Endodermal cell (in vitro differentiated cells): ENCODE results near the gene LHX3. TPM values are rescaled to one million over a fixed set of nuclear protein-coding genes. Genes with fewer than 3 reads are reported as not detected.

Source experiments
- DNase-seq: peaks from one replicate; pipeline ENCODE4 v3.0.0-alpha.2; 2017
- H3K27ac ChIP-seq: 2 replicates; pipeline ENCODE4 v1.5.1; 2013; ENCODE audit warnings: mild to moderate bottlenecking, low read depth, low read length, moderate library complexity
- H3K27me3 ChIP-seq: 2 replicates; pipeline ENCODE4 v1.6.1; 2013; ENCODE audit warnings: mild to moderate bottlenecking, low read length, moderate library complexity; ENCODE audit not compliant: insufficient read depth, control insufficient read depth, poor library complexity, severe bottlenecking
- H3K36me3 ChIP-seq: 2 replicates; pipeline ENCODE4 v1.7.0; 2013; ENCODE audit warnings: mild to moderate bottlenecking, low read length, moderate library complexity; ENCODE audit not compliant: control insufficient read depth, insufficient read depth
- H3K4me1 ChIP-seq: one replicate; pipeline ENCODE4 v1.7.0; 2013; ENCODE audit warnings: low read length; ENCODE audit not compliant: control insufficient read depth, insufficient read depth
- H3K4me3 ChIP-seq: 2 replicates; pipeline ENCODE4 v1.5.1; 2013; ENCODE audit warnings: mild to moderate bottlenecking, low read length, moderate library complexity
- H3K9ac ChIP-seq: 2 replicates; pipeline ENCODE4 v1.6.1; 2013; ENCODE audit warnings: mild to moderate bottlenecking, low read length, moderate library complexity; ENCODE audit not compliant: poor library complexity, severe bottlenecking; ENCODE audit errors: extremely low read depth
- H3K9me3 ChIP-seq: 2 replicates; pipeline ENCODE4 v1.6.1; 2013; ENCODE audit warnings: mild to moderate bottlenecking, low read length, moderate library complexity; ENCODE audit not compliant: control insufficient read depth
- H3K27ac Mint-ChIP-seq: 2 replicates; pipeline ENCODE4 v1.8.0; 2020; ENCODE audit warnings: mixed read lengths
- H3K27me3 Mint-ChIP-seq: 2 replicates; pipeline ENCODE4 v1.8.0; 2021; ENCODE audit warnings: mild to moderate bottlenecking, mixed read lengths; ENCODE audit not compliant: insufficient read depth
- H3K36me3 Mint-ChIP-seq: 2 replicates; pipeline ENCODE4 v1.8.0; 2020; ENCODE audit warnings: low read depth, mixed read lengths
- H3K4me1 Mint-ChIP-seq: 2 replicates; pipeline ENCODE4 v1.8.0; 2020; ENCODE audit warnings: mixed read lengths
- H3K4me3 Mint-ChIP-seq: 2 replicates; pipeline ENCODE4 v1.8.0; 2020; ENCODE audit warnings: mild to moderate bottlenecking, moderate library complexity, mixed read lengths
- H3K9me3 Mint-ChIP-seq: 2 replicates; pipeline ENCODE4 v1.8.0; 2020; ENCODE audit warnings: mild to moderate bottlenecking, mixed read lengths
- CTCF ChIP-seq: fragments of 200-600 bp; sonication (generic); conservative IDR thresholded peaks from 2 replicates; pipeline ENCODE4 v1.5.0; 2021; ENCODE audit warnings: antibody characterized with exemption, mild to moderate bottlenecking
- WGBS, 2 experiments: methylation state at CpG; one replicate each; pipeline versions ENCODE4 v1.1.5 to v1.1.7; 2013; ENCODE audit warnings: missing lambda C conversion rate in 2 of 2, mixed read lengths in 1 of 2; ENCODE audit not compliant: insufficient coverage in 1 of 2, insufficient read length in 1 of 2; 5-methylcytosine and 5-hydroxymethylcytosine counted together
- total RNA-seq, 2 donors: library from RNA; stranded (reverse); fragmentation: NEBNext Ultra II Directional in 1 of 2; extraction: Animal tissue kit (Norgen Biotek cat#: 25700) in 1 of 2; gene quantifications; 2 replicates in 1 of 2; 3 replicates in 1 of 2; pipeline ENCODE4 v1.2.1, GENCODE V29; 2021

The LHX3 gene
- total RNA-seq, 2 donors from 2014 or later = not detected

GRCh38 chr9:136197084-136197875, 7.6 kb downstream of the LHX3 start:
- no peak overlapping the region for H3K27ac Mint-ChIP-seq
- H3K4me1 ChIP-seq = no peaks in the 10 kb centered on the region
- H3K9me3 Mint-ChIP-seq = no peaks in the 10 kb centered on the region
- H3K27ac ChIP-seq = no peak overlapping the region
- 28 to 30% methylated on average over 13 to 35 of the region's 35 CpGs for WGBS, 2 experiments
- no peaks in the 10 kb centered on the region for H3K9me3 ChIP-seq
- no peak overlapping the region for H3K4me3 ChIP-seq
- H3K4me1 Mint-ChIP-seq = no peaks in the 10 kb centered on the region
- H3K4me3 Mint-ChIP-seq = no peak overlapping the region
- peaks cover 100% of the 10 kb centered on the region for H3K27me3 ChIP-seq
- no peak overlapping the region for H3K9ac ChIP-seq
- no peak for TF ChIP-seq CTCF
- no peaks in the 10 kb centered on the region for H3K36me3 Mint-ChIP-seq
- peaks cover 91% of the 10 kb centered on the region for H3K27me3 Mint-ChIP-seq
- no peak for DNase-seq
- no peaks in the 10 kb centered on the region for H3K36me3 ChIP-seq

GRCh38 chr9:136196404-136197083, 8.4 kb downstream of the LHX3 start:
- TF ChIP-seq CTCF = no peak
- no peaks in the 10 kb centered on the region for H3K4me1 Mint-ChIP-seq
- H3K36me3 Mint-ChIP-seq = no peaks in the 10 kb centered on the region
- Histone ChIP-seq H3K4me3 (no peak overlapping the region), H3K9me3 (no peaks in the 10 kb centered on the region), H3K9ac (no peak overlapping the region), H3K27ac (no peak overlapping the region), H3K27me3 (peaks cover 100% of the 10 kb centered on the region), H3K4me1 (no peaks in the 10 kb centered on the region), H3K36me3 (no peaks in the 10 kb centered on the region)
- H3K9me3 Mint-ChIP-seq = no peaks in the 10 kb centered on the region
- 6 to 16% methylated on average over 5 to 16 of the region's 16 CpGs for WGBS, 2 experiments
- H3K27me3 Mint-ChIP-seq = peaks cover 93% of the 10 kb centered on the region
- H3K4me3 Mint-ChIP-seq = no peak overlapping the region
- no peak overlapping the region for H3K27ac Mint-ChIP-seq
- peak; percentile 64 for DNase-seq

- Mint-ChIP-seq H3K4me1 (no peaks in the 10 kb centered on the region), H3K9me3 (no peaks in the 10 kb centered on the region), H3K27me3 (peaks cover 87% of the 10 kb centered on the region), H3K4me3 (peak overlapping the region; percentile 26), H3K36me3 (no peaks in the 10 kb centered on the region), H3K27ac (no peak overlapping the region)
- Histone ChIP-seq H3K4me3 (no peak overlapping the region), H3K9me3 (no peaks in the 10 kb centered on the region), H3K36me3 (no peaks in the 10 kb centered on the region), H3K4me1 (no peaks in the 10 kb centered on the region), H3K27me3 (peaks cover 95% of the 10 kb centered on the region), H3K27ac (no peak overlapping the region), H3K9ac (no peak overlapping the region)
- DNase-seq = no peak
- no peak for TF ChIP-seq CTCF
- WGBS, 2 experiments = 13 to 30% methylated on average over 4 to 5 of the region's 5 CpGs
Observed at GRCh38 chr9:136194540-136194939, 10.4 kb downstream of the LHX3 start.
